Transverse colon (tissue), 4 donors: ENCODE results near the gene NLGN1.

ENCODE experiments used
- EP300 ChIP-seq: sonication (generic); formaldehyde crosslinking; IDR thresholded peaks from one replicate; pipeline ENCODE4 v1.6.1; 2017; ENCODE audit warnings: antibody characterized with exemption, low read depth
- POLR2A ChIP-seq: fragments of 450-650 bp; IDR thresholded peaks from one replicate; pipeline ENCODE4 v1.6.1; 2016; ENCODE audit warnings: antibody characterized with exemption, mild to moderate bottlenecking, moderate library complexity
- POLR2AphosphoS5 ChIP-seq, 3 donors: sonication (generic); formaldehyde crosslinking; IDR thresholded peaks; one replicate each; pipeline ENCODE4 v1.6.1; 2016; ENCODE audit warnings: antibody characterized with exemption in 3 of 3
- TF ChIP-seq, protein P1 (sequence below), 5 experiments: fragments of 200-600 bp in 3 of 5; fragments of 450-650 bp in 2 of 5; sonication (generic) in 3 of 5; IDR thresholded peaks; 1 replicate in 2 of 5; 2 replicates in 3 of 5; pipeline ENCODE4 v1.5.1; 2016 to 2017; ENCODE audit warnings: antibody characterized with exemption in 5 of 5, inconsistent platforms in 3 of 5, mild to moderate bottlenecking in 2 of 5, moderate library complexity in 1 of 5

- TF ChIP-seq POLR2A (no peak), POLR2AphosphoS5 (IDR thresholded peaks at IDR 0.05) (no peak), EP300 (no peak)
- TF ChIP-seq, protein P1, sequence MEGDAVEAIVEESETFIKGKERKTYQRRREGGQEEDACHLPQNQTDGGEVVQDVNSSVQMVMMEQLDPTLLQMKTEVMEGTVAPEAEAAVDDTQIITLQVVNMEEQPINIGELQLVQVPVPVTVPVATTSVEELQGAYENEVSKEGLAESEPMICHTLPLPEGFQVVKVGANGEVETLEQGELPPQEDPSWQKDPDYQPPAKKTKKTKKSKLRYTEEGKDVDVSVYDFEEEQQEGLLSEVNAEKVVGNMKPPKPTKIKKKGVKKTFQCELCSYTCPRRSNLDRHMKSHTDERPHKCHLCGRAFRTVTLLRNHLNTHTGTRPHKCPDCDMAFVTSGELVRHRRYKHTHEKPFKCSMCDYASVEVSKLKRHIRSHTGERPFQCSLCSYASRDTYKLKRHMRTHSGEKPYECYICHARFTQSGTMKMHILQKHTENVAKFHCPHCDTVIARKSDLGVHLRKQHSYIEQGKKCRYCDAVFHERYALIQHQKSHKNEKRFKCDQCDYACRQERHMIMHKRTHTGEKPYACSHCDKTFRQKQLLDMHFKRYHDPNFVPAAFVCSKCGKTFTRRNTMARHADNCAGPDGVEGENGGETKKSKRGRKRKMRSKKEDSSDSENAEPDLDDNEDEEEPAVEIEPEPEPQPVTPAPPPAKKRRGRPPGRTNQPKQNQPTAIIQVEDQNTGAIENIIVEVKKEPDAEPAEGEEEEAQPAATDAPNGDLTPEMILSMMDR (IDR thresholded peaks at IDR 0.05), result no peak
Observed at GRCh38 chr3:174097686-174098085, 700.1 kb downstream of the NLGN1 start.
